Stomach (tissue), 4 donors: Measurements from ENCODE around the gene PYGO1.

Experiments
- POLR2A ChIP-seq, 4 donors: fragments of 450-650 bp; IDR thresholded peaks; one replicate each; pipeline ENCODE4 v1.6.1; 2016; ENCODE audit warnings: antibody characterized with exemption in 4 of 4, control low read depth in 2 of 4, mild to moderate bottlenecking in 1 of 4, moderate library complexity in 1 of 4
- TF ChIP-seq, protein P1 (sequence below), 7 experiments: fragments of 450-650 bp in 4 of 7; fragments of 200-600 bp in 3 of 7; sonication (generic) in 3 of 7; IDR thresholded peaks; one replicate each; pipeline ENCODE4 v1.5.1; 2016 to 2019; ENCODE audit warnings: antibody characterized with exemption in 7 of 7, control low read depth in 2 of 7, mild to moderate bottlenecking in 1 of 7

DNA sequence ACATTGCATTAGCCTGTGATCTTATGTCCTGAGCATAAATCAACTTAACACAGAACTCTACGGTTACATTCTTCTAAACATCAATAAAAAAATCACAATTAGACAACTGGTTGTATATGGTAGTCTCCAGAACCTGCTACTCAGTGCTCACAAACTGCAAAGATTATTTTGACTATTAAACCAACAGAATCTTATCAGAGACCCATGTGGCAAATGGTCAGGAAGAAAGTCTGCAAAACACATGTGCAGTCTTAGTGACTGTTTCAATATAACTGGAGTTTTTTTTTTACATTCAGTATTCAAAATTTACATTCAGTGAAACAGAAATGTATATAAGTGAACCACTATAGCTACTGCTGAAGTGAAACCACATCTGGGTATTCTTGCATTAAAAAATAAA, 27.3 kb upstream of the PYGO1 start:
- TF ChIP-seq, protein P1, sequence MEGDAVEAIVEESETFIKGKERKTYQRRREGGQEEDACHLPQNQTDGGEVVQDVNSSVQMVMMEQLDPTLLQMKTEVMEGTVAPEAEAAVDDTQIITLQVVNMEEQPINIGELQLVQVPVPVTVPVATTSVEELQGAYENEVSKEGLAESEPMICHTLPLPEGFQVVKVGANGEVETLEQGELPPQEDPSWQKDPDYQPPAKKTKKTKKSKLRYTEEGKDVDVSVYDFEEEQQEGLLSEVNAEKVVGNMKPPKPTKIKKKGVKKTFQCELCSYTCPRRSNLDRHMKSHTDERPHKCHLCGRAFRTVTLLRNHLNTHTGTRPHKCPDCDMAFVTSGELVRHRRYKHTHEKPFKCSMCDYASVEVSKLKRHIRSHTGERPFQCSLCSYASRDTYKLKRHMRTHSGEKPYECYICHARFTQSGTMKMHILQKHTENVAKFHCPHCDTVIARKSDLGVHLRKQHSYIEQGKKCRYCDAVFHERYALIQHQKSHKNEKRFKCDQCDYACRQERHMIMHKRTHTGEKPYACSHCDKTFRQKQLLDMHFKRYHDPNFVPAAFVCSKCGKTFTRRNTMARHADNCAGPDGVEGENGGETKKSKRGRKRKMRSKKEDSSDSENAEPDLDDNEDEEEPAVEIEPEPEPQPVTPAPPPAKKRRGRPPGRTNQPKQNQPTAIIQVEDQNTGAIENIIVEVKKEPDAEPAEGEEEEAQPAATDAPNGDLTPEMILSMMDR (IDR thresholded peaks at IDR 0.05), result no peak
- no peak for TF ChIP-seq POLR2A (IDR thresholded peaks at IDR 0.05)
